ENCODE data around the gene NYNRIN. TPM values are rescaled to one million over a fixed set of nuclear protein-coding genes. Genes with fewer than 3 reads are reported as not detected.
"Not testable (repeated sequence)": the region's sequence is repeated elsewhere in the genome, so short reads cannot be mapped to it uniquely, and the experiment has no call there.

Gene NYNRIN
- total and polyA plus RNA-seq, 5 donors: 5.1 to 12.0 (median 9.4) TPM

GRCh38 chr14:24369907-24370687, 28.7 kb upstream of the NYNRIN start:
- H3K4me1 ChIP-seq (ENCODE audit: control insufficient read depth, insufficient read depth, low read length): no peaks in the 10 kb centered on the region
- ATAC-seq: no peak
- H3K4me3 ChIP-seq (ENCODE audit: low read length): no peak overlapping the region
- WGBS: 81% methylated on average over 32 of the region's 32 CpGs
- DNase-seq: peak in 1 of 3 donors; percentile 67
- no peaks in the 10 kb centered on the region for H3K9me3 ChIP-seq (ENCODE audit: control insufficient read depth, low read length)
- no peak overlapping the region for H3K27ac ChIP-seq (ENCODE audit: low read length)
- intact Hi-C loops (cut with DNase I): loop anchor here (5.0 to 10.0 kb wide), 3 partner anchors 42 to 65 kb away; no protein-coding TSS in a partner anchor
- no peaks in the 10 kb centered on the region for H3K27me3 ChIP-seq (ENCODE audit: control insufficient read depth, insufficient read depth)

- no peak overlapping the region for H3K4me3 ChIP-seq (ENCODE audit: low read length)
- H3K4me1 ChIP-seq (ENCODE audit: control insufficient read depth, insufficient read depth, low read length): no peaks in the 10 kb centered on the region
- 59% methylated on average over 1 of the region's 1 CpG for WGBS
- ATAC-seq: no peak
- no peak for DNase-seq
- no peaks in the 10 kb centered on the region for H3K9me3 ChIP-seq (ENCODE audit: control insufficient read depth, low read length)
- intact Hi-C loops (cut with DNase I): no loop called here
- H3K27me3 ChIP-seq (ENCODE audit: control insufficient read depth, insufficient read depth): no peaks in the 10 kb centered on the region
- no peak overlapping the region for H3K27ac ChIP-seq (ENCODE audit: low read length)
Observed at GRCh38 chr14:24370748-24371147, 28.1 kb upstream of the NYNRIN start.

- H3K27me3 ChIP-seq (ENCODE audit: control insufficient read depth, insufficient read depth); intact Hi-C loops (cut with DNase I); H3K27ac ChIP-seq (ENCODE audit: low read length); H3K4me1 ChIP-seq (ENCODE audit: control insufficient read depth, insufficient read depth, low read length); ATAC-seq; DNase-seq; H3K4me3 ChIP-seq (ENCODE audit: low read length); H3K9me3 ChIP-seq (ENCODE audit: control insufficient read depth, low read length): not testable (repeated sequence)
- whole genome bisulfite sequencing: 85% methylated on average over 3 of the region's 3 CpGs
Observed at GRCh38 chr14:24371605-24372004, 27.2 kb upstream of the NYNRIN start.

- peaks cover 5% of the 10 kb centered on the region for H3K4me1 ChIP-seq (ENCODE audit: control insufficient read depth, insufficient read depth, low read length)
- ATAC-seq (no peak), DNase-seq (peak; percentile 66 to 85 (median 76))
- no peaks in the 10 kb centered on the region for H3K27me3 ChIP-seq (ENCODE audit: control insufficient read depth, insufficient read depth)
- no peak overlapping the region for H3K4me3 ChIP-seq (ENCODE audit: low read length)
- H3K9me3 ChIP-seq (ENCODE audit: control insufficient read depth, low read length): no peaks in the 10 kb centered on the region
- no peak overlapping the region for H3K27ac ChIP-seq (ENCODE audit: low read length)
- 70% methylated on average over 12 of the region's 12 CpGs for WGBS
- intact Hi-C loops (cut with DNase I): no loop called here
Observed at GRCh38 chr14:24372701-24373416, 25.9 kb upstream of the NYNRIN start.

GRCh38 chr14:24376448-24377070, 22.2 kb upstream of the NYNRIN start:
- H3K4me3 ChIP-seq (ENCODE audit: low read length): no peak overlapping the region
- no peak for DNase-seq
- intact Hi-C loops (cut with DNase I): no loop called here
- WGBS: 68% methylated on average over 16 of the region's 16 CpGs
- H3K9me3 ChIP-seq (ENCODE audit: control insufficient read depth, low read length): no peaks in the 10 kb centered on the region
- no peak overlapping the region for H3K27ac ChIP-seq (ENCODE audit: low read length)
- peaks cover 5% of the 10 kb centered on the region for H3K4me1 ChIP-seq (ENCODE audit: control insufficient read depth, insufficient read depth, low read length)
- no peaks in the 10 kb centered on the region for H3K27me3 ChIP-seq (ENCODE audit: control insufficient read depth, insufficient read depth)
- ATAC-seq: no peak

GRCh38 chr14:24377126-24377525, 21.7 kb upstream of the NYNRIN start:
- Histone ChIP-seq H3K27me3 (ENCODE audit: control insufficient read depth, insufficient read depth) (no peaks in the 10 kb centered on the region), H3K9me3 (ENCODE audit: control insufficient read depth, low read length) (no peaks in the 10 kb centered on the region), H3K4me3 (ENCODE audit: low read length) (no peak overlapping the region), H3K4me1 (ENCODE audit: control insufficient read depth, insufficient read depth, low read length) (peaks cover 5% of the 10 kb centered on the region), H3K27ac (ENCODE audit: low read length) (no peak overlapping the region)
- intact Hi-C loops (cut with DNase I): no loop called here
- WGBS: 61% methylated on average over 7 of the region's 7 CpGs
- no peak for DNase-seq
- ATAC-seq: peak; percentile 7 to 42

GRCh38 chr14:24377657-24378056, 21.1 kb upstream of the NYNRIN start:
- DNase-seq (peak in 1 of 3 donors; percentile 67), ATAC-seq (peak; percentile 44 to 59)
- Histone ChIP-seq H3K27me3 (ENCODE audit: control insufficient read depth, insufficient read depth) (no peaks in the 10 kb centered on the region), H3K4me3 (ENCODE audit: low read length) (no peak overlapping the region), H3K27ac (ENCODE audit: low read length) (no peak overlapping the region), H3K4me1 (ENCODE audit: control insufficient read depth, insufficient read depth, low read length) (peaks cover 5% of the 10 kb centered on the region), H3K9me3 (ENCODE audit: control insufficient read depth, low read length) (no peaks in the 10 kb centered on the region)
- WGBS: 59% methylated on average over 2 of the region's 2 CpGs
- intact Hi-C loops (cut with DNase I): no loop called here

- Histone ChIP-seq H3K27ac (ENCODE audit: low read length) (no peak overlapping the region), H3K4me3 (ENCODE audit: low read length) (no peak overlapping the region), H3K27me3 (ENCODE audit: control insufficient read depth, insufficient read depth) (no peaks in the 10 kb centered on the region), H3K9me3 (ENCODE audit: control insufficient read depth, low read length) (no peaks in the 10 kb centered on the region), H3K4me1 (ENCODE audit: control insufficient read depth, insufficient read depth, low read length) (peaks cover 5% of the 10 kb centered on the region)
- 78% methylated on average over 3 of the region's 3 CpGs for WGBS
- intact Hi-C loops (cut with DNase I): no loop called here
- DNase-seq (no peak), ATAC-seq (no peak)
Observed at GRCh38 chr14:24378327-24378726, 20.5 kb upstream of the NYNRIN start.

- H3K27ac ChIP-seq (ENCODE audit: low read length): no peak overlapping the region
- intact Hi-C loops (cut with DNase I): no loop called here
- ATAC-seq (no peak), DNase-seq (no peak)
- peaks cover 5% of the 10 kb centered on the region for H3K4me1 ChIP-seq (ENCODE audit: control insufficient read depth, insufficient read depth, low read length)
- H3K27me3 ChIP-seq (ENCODE audit: control insufficient read depth, insufficient read depth): no peaks in the 10 kb centered on the region
- no peak overlapping the region for H3K4me3 ChIP-seq (ENCODE audit: low read length)
- WGBS: 77% methylated on average over 7 of the region's 7 CpGs
- H3K9me3 ChIP-seq (ENCODE audit: control insufficient read depth, low read length): no peaks in the 10 kb centered on the region
Observed at GRCh38 chr14:24378981-24379906, 19.6 kb upstream of the NYNRIN start.

- ATAC-seq (no peak), DNase-seq (no peak)
- no peaks in the 10 kb centered on the region for H3K27me3 ChIP-seq (ENCODE audit: control insufficient read depth, insufficient read depth)
- H3K4me1 ChIP-seq (ENCODE audit: control insufficient read depth, insufficient read depth, low read length): peaks cover 5% of the 10 kb centered on the region
- 80% methylated on average over 15 of the region's 15 CpGs for WGBS
- H3K9me3 ChIP-seq (ENCODE audit: control insufficient read depth, low read length): no peaks in the 10 kb centered on the region
- H3K27ac ChIP-seq (ENCODE audit: low read length): no peak overlapping the region
- no peak overlapping the region for H3K4me3 ChIP-seq (ENCODE audit: low read length)
- intact Hi-C loops (cut with DNase I): no loop called here
Observed at GRCh38 chr14:24379907-24380730, 18.7 kb upstream of the NYNRIN start.
